OCI-LY1 (cell line): ENCODE results near the gene RBM34.

ENCODE experiments used
- H2AFZ ChIP-seq: fragments of 200-600 bp; sonication (generic), shearing (Covaris generic); 2 replicates; pipeline ENCODE4 v1.6.0; 2014; ENCODE audit warnings: antibody characterized with exemption, mild to moderate bottlenecking, low read length
- H3F3A ChIP-seq: fragments of 200-600 bp; sonication (generic), shearing (Covaris generic); 2 replicates; pipeline ENCODE4 v1.6.0; 2014; ENCODE audit warnings: mild to moderate bottlenecking, antibody characterized with exemption, low read length, moderate library complexity; ENCODE audit not compliant: insufficient read depth
- H3K27ac ChIP-seq: fragments of 200-600 bp; sonication (generic); 2 replicates; pipeline ENCODE4 v1.5.1; 2014; ENCODE audit warnings: low read length, mixed run types, mild to moderate bottlenecking, low read depth; ENCODE audit not compliant: poor library complexity, severe bottlenecking
- H3K27me3 ChIP-seq: fragments of 200-600 bp; sonication (generic); 2 replicates; pipeline ENCODE4 v1.6.0; 2014; ENCODE audit warnings: antibody characterized with exemption, mild to moderate bottlenecking, low read length, moderate library complexity; ENCODE audit not compliant: insufficient read depth
- H3K36me3 ChIP-seq: fragments of 200-600 bp; sonication (generic); 2 replicates; pipeline ENCODE4 v1.6.1; 2014; ENCODE audit warnings: mild to moderate bottlenecking, antibody characterized with exemption, low read length, moderate library complexity, mixed read lengths; ENCODE audit not compliant: insufficient read depth
- H3K4me1 ChIP-seq: fragments of 200-600 bp; sonication (generic); 2 replicates; pipeline ENCODE4 v1.5.1; 2014; ENCODE audit warnings: mild to moderate bottlenecking, low read length, moderate library complexity; ENCODE audit not compliant: insufficient read depth, severe bottlenecking
- H3K4me2 ChIP-seq: fragments of 200-600 bp; sonication (generic), shearing (Covaris generic); 2 replicates; pipeline ENCODE4 v1.6.1; 2014; ENCODE audit warnings: low read length
- H3K4me3 ChIP-seq: fragments of 200-600 bp; sonication (generic); 2 replicates; pipeline ENCODE4 v1.5.1; 2014; ENCODE audit warnings: low read length, low read depth, mild to moderate bottlenecking, mixed read lengths; ENCODE audit not compliant: poor library complexity, severe bottlenecking
- H3K79me2 ChIP-seq: fragments of 200-600 bp; shearing (Covaris generic); 2 replicates; pipeline ENCODE4 v1.6.1; 2016; ENCODE audit warnings: mixed run types, low read length, mixed read lengths; ENCODE audit not compliant: insufficient read depth
- H3K9ac ChIP-seq: fragments of 200-600 bp; sonication (generic), shearing (Covaris generic); 2 replicates; pipeline ENCODE4 v1.6.1; 2014; ENCODE audit warnings: mild to moderate bottlenecking, low read length, mixed read lengths
- H3K9me2 ChIP-seq: fragments of 200-600 bp; sonication (generic), shearing (Covaris generic); 2 replicates; pipeline ENCODE4 v1.6.1; 2014; ENCODE audit warnings: low read depth, mild to moderate bottlenecking, low read length, mixed read lengths
- H3K9me3 ChIP-seq: fragments of 200-600 bp; shearing (Covaris generic); 2 replicates; pipeline ENCODE4 v1.6.1; 2014; ENCODE audit warnings: low read length, mixed read lengths
- H4K20me1 ChIP-seq: fragments of 200-600 bp; sonication (generic), shearing (Covaris generic); 2 replicates; pipeline ENCODE4 v1.6.0; 2016; ENCODE audit warnings: mild to moderate bottlenecking, low read length; ENCODE audit not compliant: insufficient read depth
- EZH2 ChIP-seq: fragments of 200-600 bp; sonication (generic), shearing (Covaris generic); IDR thresholded peaks from 2 replicates; pipeline ENCODE4 v1.8.0; 2017; ENCODE audit warnings: borderline replicate concordance, mixed run types, mild to moderate bottlenecking, antibody characterized with exemption, low read length, moderate library complexity, mixed read lengths
- TF ChIP-seq, protein P1 (sequence below): fragments of 200-600 bp; sonication (generic), shearing (Covaris generic); IDR thresholded peaks from 2 replicates; pipeline ENCODE4 v1.5.1; 2017; ENCODE audit warnings: mild to moderate bottlenecking, antibody characterized with exemption, low read length, moderate library complexity, mixed read lengths

RBM34 gene

DNA sequence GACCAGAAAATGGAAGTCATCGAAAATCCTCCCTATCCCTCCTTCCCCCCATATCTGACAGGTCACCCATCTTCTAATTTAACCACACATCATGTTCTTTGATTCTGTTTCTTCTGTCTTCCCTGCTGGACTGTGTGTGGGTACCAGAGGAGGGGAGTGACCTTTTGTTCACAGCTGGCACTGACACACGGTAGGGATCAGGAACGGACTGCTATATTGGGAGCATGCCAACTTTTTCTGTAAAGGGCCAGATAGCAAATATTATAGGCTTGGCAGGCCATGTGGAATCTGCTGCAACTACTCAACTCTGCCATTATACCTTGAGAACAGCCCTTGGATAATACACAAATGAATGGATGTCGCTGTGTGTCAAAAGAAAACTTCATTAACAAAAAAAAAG lies 24.9 kb downstream of the RBM34 start:
- no peaks in the 10 kb centered on the region for H3F3A ChIP-seq
- H3K9me3 ChIP-seq, result no peaks in the 10 kb centered on the region
- no peak overlapping the region for H3K4me2 ChIP-seq
- no peaks in the 10 kb centered on the region for H3K9me2 ChIP-seq
- H3K27me3 ChIP-seq, result no peaks in the 10 kb centered on the region
- no peaks in the 10 kb centered on the region for H3K4me1 ChIP-seq
- no peaks in the 10 kb centered on the region for H4K20me1 ChIP-seq
- no peak overlapping the region for H2AFZ ChIP-seq
- H3K4me3 ChIP-seq, result no peak overlapping the region
- H3K9ac ChIP-seq, result no peak overlapping the region
- H3K36me3 ChIP-seq, result peaks cover 85% of the 10 kb centered on the region
- H3K27ac ChIP-seq, result no peak overlapping the region
- H3K79me2 ChIP-seq, result no peaks in the 10 kb centered on the region
- TF ChIP-seq, protein P1, sequence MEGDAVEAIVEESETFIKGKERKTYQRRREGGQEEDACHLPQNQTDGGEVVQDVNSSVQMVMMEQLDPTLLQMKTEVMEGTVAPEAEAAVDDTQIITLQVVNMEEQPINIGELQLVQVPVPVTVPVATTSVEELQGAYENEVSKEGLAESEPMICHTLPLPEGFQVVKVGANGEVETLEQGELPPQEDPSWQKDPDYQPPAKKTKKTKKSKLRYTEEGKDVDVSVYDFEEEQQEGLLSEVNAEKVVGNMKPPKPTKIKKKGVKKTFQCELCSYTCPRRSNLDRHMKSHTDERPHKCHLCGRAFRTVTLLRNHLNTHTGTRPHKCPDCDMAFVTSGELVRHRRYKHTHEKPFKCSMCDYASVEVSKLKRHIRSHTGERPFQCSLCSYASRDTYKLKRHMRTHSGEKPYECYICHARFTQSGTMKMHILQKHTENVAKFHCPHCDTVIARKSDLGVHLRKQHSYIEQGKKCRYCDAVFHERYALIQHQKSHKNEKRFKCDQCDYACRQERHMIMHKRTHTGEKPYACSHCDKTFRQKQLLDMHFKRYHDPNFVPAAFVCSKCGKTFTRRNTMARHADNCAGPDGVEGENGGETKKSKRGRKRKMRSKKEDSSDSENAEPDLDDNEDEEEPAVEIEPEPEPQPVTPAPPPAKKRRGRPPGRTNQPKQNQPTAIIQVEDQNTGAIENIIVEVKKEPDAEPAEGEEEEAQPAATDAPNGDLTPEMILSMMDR, result no peak
- TF ChIP-seq EZH2, result no peak

DNA sequence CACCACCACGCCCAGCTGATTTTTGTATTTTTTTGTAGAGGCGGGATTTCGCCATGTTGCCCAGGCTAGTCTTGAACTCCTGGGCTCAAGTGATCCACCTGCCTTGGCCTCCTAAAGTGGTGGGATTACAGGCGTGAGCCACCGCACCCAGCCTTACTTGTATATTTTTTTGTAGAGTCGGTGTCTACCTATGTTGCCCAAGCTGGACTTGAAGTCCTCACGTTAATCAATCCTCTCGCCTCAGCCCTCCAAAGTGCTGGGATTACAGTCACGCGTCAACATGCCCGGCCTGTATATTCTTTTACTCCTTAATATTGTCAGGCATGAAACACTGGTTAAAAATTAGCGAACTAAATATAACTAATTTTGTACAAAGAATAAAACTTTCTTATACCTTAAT lies 26.9 kb downstream of the RBM34 start:
- peaks cover 81% of the 10 kb centered on the region for H3K36me3 ChIP-seq
- no peak overlapping the region for H3K4me2 ChIP-seq
- TF ChIP-seq, protein P1, result no peak
- TF ChIP-seq EZH2, result no peak
- H3F3A ChIP-seq, result no peaks in the 10 kb centered on the region
- peaks cover 2% of the 10 kb centered on the region for H3K4me1 ChIP-seq
- no peak overlapping the region for H2AFZ ChIP-seq
- no peaks in the 10 kb centered on the region for H3K9me2 ChIP-seq
- no peaks in the 10 kb centered on the region for H3K79me2 ChIP-seq
- no peak overlapping the region for H3K4me3 ChIP-seq
- H3K27me3 ChIP-seq, result no peaks in the 10 kb centered on the region
- H3K27ac ChIP-seq, result no peak overlapping the region
- H4K20me1 ChIP-seq, result no peaks in the 10 kb centered on the region
- H3K9ac ChIP-seq, result no peak overlapping the region
- H3K9me3 ChIP-seq, result no peaks in the 10 kb centered on the region

DNA sequence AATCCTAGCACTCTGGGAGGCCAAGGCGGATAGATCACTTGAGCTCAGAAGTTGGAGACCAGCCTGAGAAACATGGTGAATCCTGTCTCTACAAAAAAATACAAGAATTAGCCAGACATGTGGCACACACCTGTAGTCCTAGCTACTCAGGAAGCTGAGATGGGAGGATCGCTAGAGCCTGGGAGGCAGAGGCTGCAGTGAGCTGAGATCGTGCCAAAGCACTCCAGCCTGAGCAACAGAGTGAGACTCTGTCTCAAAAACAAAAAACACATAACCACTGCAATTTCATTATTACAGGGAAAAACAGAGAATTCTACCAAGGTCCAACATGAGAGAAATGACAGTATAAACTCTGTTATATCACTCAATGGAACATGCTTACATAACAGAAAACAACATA lies 28.0 kb downstream of the RBM34 start:
- Histone ChIP-seq H3K4me1 (peaks cover 6% of the 10 kb centered on the region), H3F3A (no peaks in the 10 kb centered on the region), H2AFZ (no peak overlapping the region), H3K79me2 (peaks cover 5% of the 10 kb centered on the region), H3K4me2 (no peak overlapping the region), H3K9me3 (no peaks in the 10 kb centered on the region), H3K36me3 (peaks cover 75% of the 10 kb centered on the region), H3K27me3 (no peaks in the 10 kb centered on the region), H3K9me2 (no peaks in the 10 kb centered on the region), H3K4me3 (no peak overlapping the region), H3K9ac (no peak overlapping the region), H4K20me1 (no peaks in the 10 kb centered on the region), H3K27ac (no peak overlapping the region)
- TF ChIP-seq, protein P1, result no peak
- no peak for TF ChIP-seq EZH2
